GM19397 (cell line): ENCODE measurements around the gene TRIM15.
"Not testable (repeated sequence)": the region's sequence is repeated elsewhere in the genome, so short reads cannot be mapped to it uniquely, and the experiment has no call there.

Experiments used
- ATAC-seq: cut with Tn5 transposase; IDR thresholded peaks from one replicate; pipeline ENCODE4 v1.9.1; 2021; ENCODE audit warnings: mild to moderate bottlenecking, moderate library complexity; ENCODE audit not compliant: unreplicated experiment

The TRIM15 gene

DNA sequence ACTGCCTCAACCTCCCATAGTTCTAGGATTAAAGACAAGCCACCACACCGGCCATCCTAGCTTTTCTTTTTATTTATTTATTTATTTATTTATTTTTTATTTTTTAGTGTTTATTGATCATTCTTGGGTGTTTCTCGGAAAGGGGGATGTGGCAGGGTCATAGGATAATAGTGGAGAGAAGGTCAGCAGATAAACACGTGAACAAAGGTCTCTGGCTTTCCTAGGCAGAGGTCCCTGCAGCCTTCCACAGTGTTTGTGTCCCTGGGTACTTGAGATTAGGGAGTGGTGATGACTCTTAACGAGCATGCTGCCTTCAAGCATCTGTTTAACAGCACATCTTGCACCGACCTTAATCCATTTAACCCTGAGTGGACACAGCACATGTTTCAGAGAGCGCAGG is 58.0 kb downstream of the TRIM15 start:
- not testable (repeated sequence) for ATAC-seq

DNA sequence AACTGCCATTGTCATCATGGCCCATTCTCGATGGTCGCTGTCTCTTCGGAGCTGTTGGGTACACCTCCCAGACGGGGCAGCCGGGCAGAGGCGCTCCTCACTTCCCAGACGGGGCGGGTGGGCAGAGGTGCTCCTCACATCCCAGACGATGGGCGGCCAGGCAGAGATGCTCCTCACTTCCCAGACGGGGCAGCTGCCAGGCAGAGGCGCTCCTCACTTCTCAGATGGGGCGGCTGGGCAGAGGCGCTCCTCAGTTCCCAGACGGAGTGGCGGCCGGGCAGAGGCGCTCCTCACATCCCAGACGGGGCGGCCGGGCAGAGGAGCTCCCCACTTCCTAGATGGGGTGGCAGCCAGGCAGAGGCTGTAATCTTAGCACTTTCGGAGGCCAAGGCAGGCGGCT is 58.6 kb downstream of the TRIM15 start:
- not testable (repeated sequence) for ATAC-seq
